Dermis blood vessel endothelial cell (primary cell): Measurements from ENCODE around the gene CTSE. TPM values are rescaled to one million over a fixed set of nuclear protein-coding genes. Genes with fewer than 3 reads are reported as not detected.
A peak's percentile ranks its signal among the peaks of the same experiment; 100 is the strongest.
"Not testable (repeated sequence)": the region's sequence is repeated elsewhere in the genome, so short reads cannot be mapped to it uniquely, and the experiment has no call there.

ENCODE experiments used
- DNase-seq: peaks from one replicate; pipeline ENCODE4 v3.0.0; 2010
- total RNA-seq: library from RNA; depleted of rRNA; stranded (reverse); fragments of >200 nt; gene quantifications from 2 replicates; pipeline ENCODE4 v1.2.3, GENCODE V29; 2014

Gene CTSE
- total RNA-seq = not detected in 2 replicates

- no peak for DNase-seq
Observed at GRCh38 chr1:206023695-206024094, at the start of gene CTSE. CTSE (minus strand) TSS chr1:206023895; CDS start chr1:206023791, 104 bp downstream.

GRCh38 chr1:206070627-206071304, 47.1 kb upstream of the CTSE start:
- no peak for DNase-seq

GRCh38 chr1:206068314-206068713, 44.6 kb upstream of the CTSE start:
- no peak for DNase-seq

GRCh38 chr1:206067486-206068227, 44.0 kb upstream of the CTSE start:
- DNase-seq = no peak

- no peak for DNase-seq
Observed at GRCh38 chr1:206066479-206067171, 42.9 kb upstream of the CTSE start.

- no peak for DNase-seq
Observed at GRCh38 chr1:206065547-206066145, 42.0 kb upstream of the CTSE start.

GRCh38 chr1:206064501-206064900, 40.8 kb upstream of the CTSE start:
- DNase-seq = not testable (repeated sequence)

GRCh38 chr1:206064001-206064400, 40.3 kb upstream of the CTSE start:
- not testable (repeated sequence) for DNase-seq

- no peak for DNase-seq
Observed at GRCh38 chr1:206062464-206062863, 38.8 kb upstream of the CTSE start.

- DNase-seq = no peak
Observed at GRCh38 chr1:206060844-206061243, 37.1 kb upstream of the CTSE start.

GRCh38 chr1:206059355-206059915, 35.7 kb upstream of the CTSE start:
- DNase-seq = no peak

GRCh38 chr1:206058927-206059292, 35.2 kb upstream of the CTSE start:
- DNase-seq = no peak

GRCh38 chr1:206058289-206058926, 34.7 kb upstream of the CTSE start:
- not testable (repeated sequence) for DNase-seq

GRCh38 chr1:206055639-206056323, 32.1 kb upstream of the CTSE start:
- not testable (repeated sequence) for DNase-seq

- not testable (repeated sequence) for DNase-seq
Observed at GRCh38 chr1:206055069-206055625, 31.5 kb upstream of the CTSE start.

GRCh38 chr1:206053616-206054015, 29.9 kb upstream of the CTSE start:
- DNase-seq = not testable (repeated sequence)

GRCh38 chr1:206052919-206053610, 29.4 kb upstream of the CTSE start, which contains the start of gene RHEX:
RHEX (plus strand) TSS chr1:206053173; CDS start chr1:206097829, 44,656 bp downstream.
- DNase-seq = not testable (repeated sequence)

- DNase-seq = not testable (repeated sequence)
Observed at GRCh38 chr1:206052231-206052865, 28.7 kb upstream of the CTSE start.

GRCh38 chr1:206050655-206051235, 27.1 kb upstream of the CTSE start:
- DNase-seq = peak; percentile 19
